HL-60/S4 treated with retinoic acid at 250 ng/mL for 4 days and 3 days (cell line): ENCODE results near the gene ZDHHC22.

Experiments
- in situ Hi-C: fragments of 300-500 bp; cut with MboI; formaldehyde crosslinking; loops from 2 replicates; pipeline ENCODE4 v1.7.0; 2022; ENCODE audit warnings: low sequenced_read_pairs

The ZDHHC22 gene

GRCh38 chr14:77158175-77158881 lies 16.7 kb upstream of the ZDHHC22 start:
- in situ Hi-C loops: no loop called here

GRCh38 chr14:77157740-77158139 lies 16.1 kb upstream of the ZDHHC22 start:
- in situ Hi-C loops: no loop called here

DNA sequence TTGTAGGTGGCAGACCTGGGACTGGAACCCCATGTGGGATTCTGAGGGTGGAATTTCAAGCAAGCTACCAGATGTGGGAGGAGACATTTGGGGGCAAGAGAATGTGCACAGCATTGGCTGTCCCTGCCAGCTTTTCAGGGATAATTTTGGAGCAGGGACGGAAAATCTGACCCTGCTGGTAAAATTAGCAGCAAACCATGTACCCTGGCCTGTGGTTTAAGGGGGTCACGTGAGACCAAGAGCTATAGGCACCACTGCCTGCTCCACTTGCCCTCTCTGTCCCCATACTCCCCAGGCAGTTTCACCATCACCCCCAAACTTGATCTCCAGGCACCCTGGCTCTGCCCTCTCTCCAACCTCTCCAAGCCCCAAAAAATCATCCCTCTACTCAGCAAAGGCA lies 13.5 kb upstream of the ZDHHC22 start:
- in situ Hi-C loops: no loop called here

DNA sequence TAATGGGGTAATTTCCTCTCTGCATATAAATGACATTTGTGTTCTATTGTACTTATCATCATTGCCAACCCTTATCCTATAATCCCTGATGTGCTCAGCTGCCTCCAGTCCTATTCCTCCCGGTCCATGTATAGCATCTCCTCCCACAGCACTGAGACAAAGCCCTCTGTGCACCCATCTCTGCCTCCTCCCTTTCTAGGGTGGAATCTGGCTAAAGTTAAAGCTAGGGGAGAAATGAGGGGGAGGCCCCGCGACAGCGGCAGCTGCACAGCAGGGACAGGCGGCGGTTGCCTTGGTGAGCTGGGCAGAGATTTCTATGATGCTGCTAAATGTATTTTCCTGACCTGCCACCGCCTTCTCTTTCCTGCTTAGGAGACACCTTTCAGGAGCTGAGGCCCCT lies 12.8 kb upstream of the ZDHHC22 start:
- in situ Hi-C loops: no loop called here

DNA sequence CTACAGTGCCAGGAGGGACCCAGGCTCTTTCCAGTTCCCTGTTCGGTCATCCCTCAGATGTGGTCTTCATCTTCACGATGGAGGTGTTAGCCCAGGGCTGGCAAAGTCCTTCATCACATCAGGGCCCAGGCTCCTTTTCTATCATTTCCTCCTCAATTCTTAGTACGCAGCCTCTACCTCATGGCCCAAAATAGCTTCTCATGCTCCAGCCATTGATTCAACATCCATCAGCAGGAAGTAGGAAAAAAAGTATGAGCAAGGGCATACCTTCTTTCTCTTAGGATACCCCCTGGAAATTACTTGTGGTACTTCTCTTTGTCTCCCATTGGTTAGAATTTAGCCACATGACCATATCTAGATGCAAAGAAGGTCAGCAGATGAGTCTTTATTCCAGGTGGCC lies 12.2 kb upstream of the ZDHHC22 start:
- in situ Hi-C loops: no loop called here

DNA sequence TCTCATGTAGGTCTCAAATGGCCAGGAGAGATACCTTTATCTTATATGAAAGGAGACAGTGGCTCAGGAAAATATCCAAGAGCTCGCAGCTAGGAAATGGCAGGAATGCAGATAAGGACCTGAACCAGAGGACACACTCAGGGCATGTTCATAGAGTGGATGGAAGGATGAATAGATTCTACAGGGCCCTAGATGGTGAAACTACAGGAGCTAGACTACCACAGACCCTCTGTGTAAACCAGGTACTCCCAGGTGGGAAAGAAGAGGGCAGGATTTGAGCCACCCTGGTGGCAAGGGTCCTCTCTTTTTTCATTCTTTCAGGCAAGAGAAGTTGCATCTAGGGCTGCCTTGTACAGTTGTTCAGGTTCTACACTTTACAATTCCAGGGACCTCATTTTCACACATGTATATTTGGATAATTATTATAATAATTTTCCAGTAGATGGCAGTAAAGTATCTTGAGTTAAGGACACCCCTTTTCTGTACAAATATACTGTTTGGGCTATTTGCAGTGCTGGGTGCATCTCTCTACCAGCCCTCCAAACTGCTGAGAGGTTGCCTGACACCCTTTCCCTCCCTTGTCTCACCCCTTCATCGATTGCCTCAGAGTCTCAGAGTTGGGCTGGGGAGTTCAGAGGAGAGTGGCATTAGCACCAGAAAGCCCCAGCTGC lies 10.5 kb upstream of the ZDHHC22 start:
- in situ Hi-C loops: no loop called here

DNA sequence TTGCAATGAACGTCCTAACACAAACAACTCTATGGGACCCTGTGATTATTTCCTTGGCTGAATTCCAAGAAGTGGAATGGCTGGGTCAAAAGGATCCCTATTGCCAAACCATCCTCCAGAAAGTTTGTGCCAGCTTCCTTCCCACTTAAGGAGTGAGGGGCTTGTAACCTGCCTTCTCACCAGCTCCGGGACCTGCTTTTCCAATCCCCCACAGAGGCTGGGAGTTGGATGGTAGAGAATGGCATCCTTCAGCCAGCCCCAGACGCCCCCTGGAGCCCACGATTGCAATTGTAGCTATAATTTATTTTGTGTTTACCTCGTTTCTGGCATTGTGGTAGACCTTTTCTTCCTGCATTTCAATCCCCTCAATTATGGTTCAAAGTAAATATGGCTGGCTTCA lies 9.7 kb upstream of the ZDHHC22 start:
- in situ Hi-C loops: no loop called here

DNA sequence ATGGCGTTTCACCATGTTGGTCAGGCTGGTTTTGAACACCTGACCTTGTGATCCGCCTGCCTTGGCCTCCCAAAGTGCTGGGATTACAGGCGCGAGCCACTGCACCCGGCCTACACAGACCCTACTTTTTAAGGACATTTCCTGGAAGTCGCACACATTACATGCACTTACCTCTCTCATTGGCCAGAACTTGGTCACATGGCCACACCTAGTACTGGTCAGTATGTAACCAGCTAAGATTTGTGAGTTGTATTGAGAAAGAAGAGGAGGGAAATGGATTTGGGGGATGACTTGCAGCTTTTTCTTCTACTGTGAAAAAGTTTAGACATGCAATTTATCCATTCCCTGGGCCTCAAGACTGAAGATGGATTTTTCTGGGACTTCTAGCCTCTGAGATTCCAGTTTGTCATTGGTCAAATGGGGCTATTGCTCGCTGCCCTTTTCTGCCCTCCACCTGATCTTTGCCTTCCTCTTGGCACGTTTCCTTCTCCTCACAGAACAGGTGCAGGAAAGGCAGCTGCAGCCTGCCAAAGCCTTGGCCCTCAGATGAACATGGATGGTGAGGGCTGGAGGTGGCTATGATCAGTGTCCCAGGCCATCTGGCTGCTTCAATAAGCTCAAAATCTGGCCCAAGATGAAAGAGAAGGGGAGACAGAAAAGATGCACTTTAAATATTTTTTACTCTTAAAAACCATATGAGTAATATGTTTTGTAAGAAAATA lies 7.1 kb upstream of the ZDHHC22 start:
- in situ Hi-C loops: no loop called here

DNA sequence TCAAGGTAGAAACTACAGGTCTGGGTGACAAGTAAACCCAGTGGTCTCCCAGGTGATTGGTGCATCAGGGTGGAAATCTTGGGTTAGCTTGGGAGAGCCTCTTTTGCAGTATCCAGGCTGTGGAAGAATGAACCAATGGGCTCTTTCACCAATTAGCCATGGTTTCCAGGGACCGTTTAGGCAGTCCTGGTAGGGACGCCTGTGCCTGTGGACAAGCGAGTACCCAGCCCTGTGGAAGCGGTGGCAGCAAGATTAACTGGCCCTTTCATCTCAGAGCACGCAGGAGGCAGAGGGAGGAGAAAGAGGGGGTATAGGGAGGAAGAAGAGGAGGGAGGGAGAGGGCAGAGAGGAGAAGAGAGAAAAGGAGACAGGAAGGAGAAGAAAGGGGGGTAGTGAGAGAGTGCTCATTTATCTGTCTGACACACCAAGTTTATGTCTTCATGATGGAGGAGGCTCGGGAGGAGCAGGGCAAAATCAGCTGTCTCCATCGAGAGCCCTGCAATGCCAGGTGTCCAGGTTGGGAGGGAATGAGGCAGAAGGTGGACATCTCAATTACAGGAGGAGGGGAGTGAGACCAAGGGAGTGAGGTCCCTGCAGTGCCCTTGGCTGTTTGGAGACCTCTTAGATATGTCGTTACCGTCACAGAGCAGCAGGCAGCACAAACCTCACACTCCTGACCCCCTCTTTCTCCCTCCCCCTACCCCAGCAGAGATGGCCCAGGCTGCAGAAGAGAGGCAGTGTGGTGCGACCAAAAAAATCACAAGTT lies 4.6 kb upstream of the ZDHHC22 start:
- in situ Hi-C loops: no loop called here

DNA sequence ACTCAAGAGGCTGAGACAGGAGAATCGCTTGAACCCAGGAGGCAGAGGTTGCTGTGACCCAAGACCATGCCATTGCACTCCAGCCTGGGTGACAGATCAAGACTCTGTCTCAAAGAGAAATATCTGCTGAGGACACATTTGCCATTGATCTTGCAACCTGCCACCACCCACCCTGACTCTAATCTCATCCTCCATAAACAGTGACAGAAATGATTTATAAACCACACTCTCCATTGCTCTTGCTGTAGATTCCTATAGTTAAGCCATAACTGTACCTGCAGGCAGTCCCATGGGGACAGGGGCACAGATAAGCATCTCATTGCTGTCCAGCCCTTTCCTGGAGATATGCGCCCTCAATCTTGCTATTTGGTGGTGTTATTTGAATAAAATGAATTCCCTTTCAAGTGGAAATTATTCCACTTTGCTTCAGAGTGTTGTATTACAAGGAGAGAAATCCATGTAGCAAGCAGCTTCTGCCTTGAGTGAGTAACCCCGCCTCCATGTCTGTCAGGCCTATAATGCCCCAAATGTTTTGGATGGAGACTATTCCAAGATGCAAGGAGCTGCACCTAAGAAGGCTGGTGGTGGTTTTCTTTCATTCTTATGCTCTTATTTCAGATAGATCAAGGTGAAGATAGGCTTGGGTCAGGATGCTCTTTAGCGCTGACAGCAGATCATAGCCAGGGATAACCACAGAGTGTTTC lies 3.0 kb upstream of the ZDHHC22 start:
- in situ Hi-C loops: no loop called here

DNA sequence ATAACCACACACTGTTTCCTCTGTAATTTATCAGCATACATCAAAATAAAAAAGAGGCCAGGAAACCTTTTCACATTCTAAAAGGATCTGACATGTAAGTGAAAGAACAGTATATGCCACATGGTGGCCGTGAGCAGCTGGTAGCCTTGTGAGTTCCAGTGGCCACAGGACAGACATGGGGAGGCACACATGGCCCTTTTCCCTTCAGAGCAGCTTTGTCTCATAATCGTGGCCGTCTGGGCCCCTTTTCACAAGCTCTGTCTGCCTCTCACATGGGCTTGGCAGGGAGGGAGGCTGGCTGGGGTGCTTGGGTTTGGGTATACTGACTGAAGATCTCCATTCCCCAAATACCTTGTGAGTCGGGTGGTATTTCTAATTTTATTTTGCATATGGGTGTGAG lies 1.5 kb upstream of the ZDHHC22 start:
- in situ Hi-C loops: no loop called here

GRCh38 chr14:77142005-77142800 lies 612 bp upstream of the ZDHHC22 start:
- in situ Hi-C loops: no loop called here

- in situ Hi-C loops: no loop called here
Observed at GRCh38 chr14:77140359-77141213, 1.0 kb downstream of the ZDHHC22 start.

GRCh38 chr14:77139540-77140358 lies 1.8 kb downstream of the ZDHHC22 start:
- in situ Hi-C loops: no loop called here

DNA sequence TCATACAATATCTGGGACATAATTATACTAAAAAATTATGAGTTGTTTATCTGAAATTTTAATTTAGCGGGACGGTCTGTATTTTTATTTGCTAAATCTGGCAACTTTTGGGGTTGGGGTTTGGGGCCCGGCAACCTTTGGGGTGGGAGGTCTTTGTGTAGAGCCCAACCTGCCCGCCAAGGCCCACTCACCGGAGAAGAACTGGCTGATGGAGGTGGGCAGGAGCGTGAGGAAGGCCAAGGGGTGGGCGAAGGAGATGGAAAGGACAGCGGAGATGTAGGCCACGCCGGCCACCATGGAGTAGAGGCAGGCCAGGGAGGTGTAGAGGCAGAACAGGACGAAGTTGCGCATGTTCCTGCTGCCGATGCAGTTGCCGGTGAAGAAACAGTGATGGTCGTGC lies 2.6 kb downstream of the ZDHHC22 start:
- in situ Hi-C loops: no loop called here

DNA sequence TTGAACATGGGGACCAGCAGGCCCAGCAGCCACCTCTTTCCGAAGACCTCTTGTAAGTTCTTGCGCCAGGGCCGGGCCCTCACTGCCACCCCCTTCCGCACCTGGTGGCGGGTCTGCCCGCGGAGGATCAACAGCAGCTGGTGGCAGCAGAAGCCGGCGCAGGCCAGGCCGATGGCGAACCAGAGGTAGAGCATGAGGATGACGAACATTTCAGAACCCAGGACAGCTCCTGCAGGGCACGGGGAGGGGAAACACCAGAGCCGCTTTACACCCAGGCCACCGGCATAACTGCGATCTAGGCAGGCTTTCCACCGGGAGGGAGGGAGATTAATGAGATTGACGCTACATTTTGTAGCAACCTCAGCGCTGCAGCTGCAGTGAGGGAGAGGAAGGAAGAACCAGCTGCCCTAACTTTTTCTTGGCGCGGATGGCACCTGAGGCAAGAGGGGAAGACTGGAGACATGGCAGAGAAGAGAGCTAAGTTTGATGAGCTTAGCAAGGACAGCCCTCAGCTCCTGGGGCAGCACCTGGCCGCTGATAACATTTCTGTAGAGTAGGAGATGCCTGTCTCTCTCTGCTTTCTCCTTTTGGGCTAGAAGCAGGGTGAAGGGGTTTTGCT lies 7.8 kb downstream of the ZDHHC22 start:
- in situ Hi-C loops: no loop called here

DNA sequence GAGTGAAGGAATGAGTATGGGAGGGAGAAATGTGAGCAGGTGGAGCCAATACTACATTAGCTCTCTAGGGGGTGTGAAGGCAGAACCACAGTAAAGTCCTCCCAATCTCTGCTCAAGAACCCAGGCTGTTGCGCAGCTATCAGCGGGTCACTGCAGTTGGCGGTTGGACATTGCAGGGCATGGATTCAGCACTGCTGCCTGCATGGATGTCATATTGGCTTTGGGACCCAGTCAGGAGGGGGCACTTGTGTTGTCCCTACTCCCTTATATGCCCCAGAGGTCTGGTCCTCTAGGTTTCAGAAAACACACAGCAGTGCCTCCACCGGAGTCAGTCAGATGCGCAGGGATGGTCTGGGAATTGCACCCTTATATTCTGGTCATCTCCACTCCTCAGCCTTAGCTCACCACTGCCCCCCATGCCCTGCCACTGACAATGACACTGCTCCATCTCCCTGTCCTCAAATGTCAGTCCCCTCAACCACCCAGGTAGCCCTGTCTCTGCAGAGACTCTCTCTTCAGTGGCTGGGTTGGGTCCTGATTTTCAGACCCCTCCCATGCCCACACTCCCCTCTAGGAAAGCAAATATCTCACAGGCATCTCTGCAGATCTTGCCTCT lies 9.6 kb downstream of the ZDHHC22 start:
- in situ Hi-C loops: no loop called here
